Effector memory CD8-positive, alpha-beta T cell (primary cell): ENCODE data around the gene PDE6A.
"Not testable (repeated sequence)": the region's sequence is repeated elsewhere in the genome, so short reads cannot be mapped to it uniquely, and the experiment has no call there.

Experiments
- ATAC-seq: fragments of 150-1000 bp; cut with Tn5 transposase; replicated peaks from 2 replicates; pipeline ENCODE4 v1.10.0; 2021; ENCODE audit warnings: mild to moderate bottlenecking, moderate library complexity
- DNase-seq, 3 experiments: peaks; one replicate each; pipeline ENCODE4 v3.0.0; 2021
- H3K27ac Mint-ChIP-seq, 2 donors: one replicate each; pipeline ENCODE4 v1.8.0; 2022; ENCODE audit warnings: mild to moderate bottlenecking in 2 of 2, mixed read lengths in 2 of 2, moderate library complexity in 2 of 2
- H3K27me3 Mint-ChIP-seq, 2 donors: one replicate each; pipeline ENCODE4 v1.8.0; 2022; ENCODE audit warnings: mixed read lengths in 2 of 2
- H3K36me3 Mint-ChIP-seq: one replicate; pipeline ENCODE4 v1.8.0; 2022; ENCODE audit warnings: mild to moderate bottlenecking, moderate library complexity, mixed read lengths; ENCODE audit not compliant: insufficient read depth
- H3K4me1 Mint-ChIP-seq, 2 donors: one replicate each; pipeline ENCODE4 v1.8.0; 2022; ENCODE audit warnings: low read depth in 2 of 2, mixed read lengths in 2 of 2
- H3K4me3 Mint-ChIP-seq, 2 donors: one replicate each; pipeline ENCODE4 v1.8.0; 2022; ENCODE audit warnings: mild to moderate bottlenecking in 2 of 2, mixed read lengths in 2 of 2, moderate library complexity in 2 of 2
- H3K9me3 Mint-ChIP-seq, 2 donors: one replicate each; pipeline ENCODE4 v1.8.0; 2022; ENCODE audit warnings: mixed read lengths in 2 of 2

Gene PDE6A

GRCh38 chr5:149887622-149888183 lies 56.9 kb downstream of the PDE6A start:
- ATAC-seq: no peak
- no peak overlapping the region for H3K4me3 Mint-ChIP-seq
- no peak overlapping the region for H3K27ac Mint-ChIP-seq
- DNase-seq: no peak
- peaks cover 13 to 26% of the 10 kb centered on the region in 2 donors for H3K27me3 Mint-ChIP-seq
- no peaks in the 10 kb centered on the region for H3K9me3 Mint-ChIP-seq
- H3K36me3 Mint-ChIP-seq: no peaks in the 10 kb centered on the region
- no peaks in the 10 kb centered on the region for H3K4me1 Mint-ChIP-seq

- no peak for ATAC-seq
- Mint-ChIP-seq H3K4me3 (no peak overlapping the region), H3K9me3 (no peaks in the 10 kb centered on the region), H3K27me3 (peaks cover 13 to 26% of the 10 kb centered on the region in 2 donors), H3K4me1 (no peaks in the 10 kb centered on the region), H3K36me3 (no peaks in the 10 kb centered on the region), H3K27ac (no peak overlapping the region)
- DNase-seq: no peak
Observed at GRCh38 chr5:149886692-149887470, 57.7 kb downstream of the PDE6A start.

GRCh38 chr5:149886060-149886459 lies 58.5 kb downstream of the PDE6A start:
- no peaks in the 10 kb centered on the region for H3K4me1 Mint-ChIP-seq
- H3K27me3 Mint-ChIP-seq: peaks cover 17 to 26% of the 10 kb centered on the region in 2 donors
- H3K4me3 Mint-ChIP-seq: no peak overlapping the region
- ATAC-seq (no peak), DNase-seq (no peak)
- H3K9me3 Mint-ChIP-seq: no peaks in the 10 kb centered on the region
- no peaks in the 10 kb centered on the region for H3K36me3 Mint-ChIP-seq
- no peak overlapping the region for H3K27ac Mint-ChIP-seq

GRCh38 chr5:149885513-149885912 lies 59.1 kb downstream of the PDE6A start:
- DNase-seq (no peak), ATAC-seq (no peak)
- H3K36me3 Mint-ChIP-seq: no peaks in the 10 kb centered on the region
- no peaks in the 10 kb centered on the region for H3K4me1 Mint-ChIP-seq
- H3K27ac Mint-ChIP-seq: no peak overlapping the region
- no peak overlapping the region for H3K4me3 Mint-ChIP-seq
- peaks cover 21 to 32% of the 10 kb centered on the region in 2 donors for H3K27me3 Mint-ChIP-seq
- H3K9me3 Mint-ChIP-seq: no peaks in the 10 kb centered on the region

- no peaks in the 10 kb centered on the region for H3K36me3 Mint-ChIP-seq
- H3K4me1 Mint-ChIP-seq: no peaks in the 10 kb centered on the region
- no peaks in the 10 kb centered on the region for H3K9me3 Mint-ChIP-seq
- peaks cover 28 to 44% of the 10 kb centered on the region in 2 donors for H3K27me3 Mint-ChIP-seq
- H3K4me3 Mint-ChIP-seq: no peak overlapping the region
- DNase-seq: no peak
- H3K27ac Mint-ChIP-seq: no peak overlapping the region
- no peak for ATAC-seq
Observed at GRCh38 chr5:149883550-149883949, 61.0 kb downstream of the PDE6A start.

- DNase-seq: not testable (repeated sequence)
Observed at GRCh38 chr5:149882633-149883032, 62.0 kb downstream of the PDE6A start.

GRCh38 chr5:149881874-149882273 lies 62.7 kb downstream of the PDE6A start:
- DNase-seq (no peak), ATAC-seq (no peak)
- H3K4me1 Mint-ChIP-seq: no peaks in the 10 kb centered on the region
- no peak overlapping the region for H3K4me3 Mint-ChIP-seq
- H3K27me3 Mint-ChIP-seq: peaks cover 24 to 30% of the 10 kb centered on the region in 2 donors
- no peaks in the 10 kb centered on the region for H3K36me3 Mint-ChIP-seq
- H3K27ac Mint-ChIP-seq: no peak overlapping the region
- no peaks in the 10 kb centered on the region for H3K9me3 Mint-ChIP-seq

More at GRCh38 chr5:149882633-149883032, 62.0 kb downstream of the PDE6A start:
- H3K9me3 Mint-ChIP-seq, H3K4me1 Mint-ChIP-seq, ATAC-seq, H3K27ac Mint-ChIP-seq, H3K36me3 Mint-ChIP-seq, H3K4me3 Mint-ChIP-seq: not testable (repeated sequence)
- peaks cover 24 to 38% of the 10 kb centered on the region in 2 donors for H3K27me3 Mint-ChIP-seq

DNA sequence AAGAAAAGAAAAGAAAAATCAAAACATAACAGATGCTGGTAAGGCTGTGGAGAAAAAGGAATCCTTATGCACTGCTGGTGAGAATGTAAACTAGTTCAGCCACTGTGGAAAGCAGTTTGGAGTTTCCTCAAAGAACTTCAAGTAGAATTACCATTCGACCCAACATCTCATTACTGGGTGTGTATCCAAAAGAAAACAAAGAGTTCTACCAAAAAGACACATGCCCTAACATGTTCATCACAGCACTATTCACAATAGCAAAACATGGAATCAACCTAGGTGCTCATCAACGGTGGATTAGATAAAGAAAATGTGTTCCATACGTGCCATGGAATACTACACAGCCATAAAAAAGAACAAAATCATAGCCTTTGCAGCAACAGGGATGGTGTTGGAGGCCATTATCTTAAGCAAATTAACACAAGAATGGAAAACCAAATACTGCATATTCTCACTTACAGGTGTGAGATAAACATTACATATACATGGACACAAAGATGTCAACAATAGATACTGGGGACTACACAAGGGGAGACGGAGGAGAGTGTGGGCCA lies 63.4 kb downstream of the PDE6A start:
- DNase-seq: no peak
- no peak overlapping the region for H3K4me3 Mint-ChIP-seq
- H3K27me3 Mint-ChIP-seq: peaks cover 21 to 23% of the 10 kb centered on the region in 2 donors
- H3K4me1 Mint-ChIP-seq: no peaks in the 10 kb centered on the region
- ATAC-seq: no peak
- H3K36me3 Mint-ChIP-seq: no peaks in the 10 kb centered on the region
- H3K9me3 Mint-ChIP-seq: no peaks in the 10 kb centered on the region
- no peak overlapping the region for H3K27ac Mint-ChIP-seq

DNA sequence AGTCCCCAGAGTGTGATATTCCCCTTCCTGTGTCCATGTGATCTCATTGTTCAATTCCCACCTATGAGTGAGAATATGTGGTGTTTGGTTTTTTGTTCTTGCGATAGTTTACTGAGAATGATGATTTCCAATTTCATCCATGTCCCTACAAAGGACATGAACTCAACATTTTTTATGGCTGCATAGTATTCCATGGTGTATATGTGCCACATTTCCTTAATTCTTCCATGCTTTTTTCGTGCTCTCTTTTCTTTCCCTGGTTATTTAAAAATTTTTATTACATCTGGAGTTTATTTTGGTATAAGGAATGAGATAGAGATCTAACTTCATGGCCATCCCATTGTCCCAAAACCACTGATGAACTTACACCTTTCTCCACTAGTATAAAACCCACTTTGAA lies 65.0 kb downstream of the PDE6A start:
- not testable (repeated sequence) for H3K36me3 Mint-ChIP-seq, ATAC-seq, H3K9me3 Mint-ChIP-seq, H3K4me1 Mint-ChIP-seq, DNase-seq, H3K27ac Mint-ChIP-seq, H3K4me3 Mint-ChIP-seq
- peaks cover 19 to 20% of the 10 kb centered on the region in 2 donors for H3K27me3 Mint-ChIP-seq

DNA sequence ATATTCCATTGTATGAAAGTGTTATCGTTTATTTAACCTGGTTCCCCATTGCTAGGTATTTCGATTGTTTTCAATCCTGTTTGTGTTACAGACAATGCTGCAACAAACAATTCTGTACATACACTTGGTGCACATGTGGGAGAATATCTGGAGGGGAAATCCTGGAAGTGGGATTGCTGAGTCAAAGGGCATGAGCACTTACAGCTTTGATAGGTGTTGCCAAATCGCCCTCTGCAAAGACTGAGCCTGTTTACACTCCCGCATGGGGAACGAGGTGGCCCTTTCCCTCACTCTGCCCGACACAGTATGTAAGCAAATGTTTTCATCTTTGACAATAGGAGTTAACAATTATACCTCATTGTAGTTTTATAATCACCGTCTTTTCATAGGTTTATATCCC lies 66.2 kb downstream of the PDE6A start:
- H3K9me3 Mint-ChIP-seq: no peaks in the 10 kb centered on the region
- H3K4me3 Mint-ChIP-seq: no peak overlapping the region
- ATAC-seq: no peak
- no peak overlapping the region for H3K27ac Mint-ChIP-seq
- no peaks in the 10 kb centered on the region for H3K36me3 Mint-ChIP-seq
- no peak for DNase-seq
- no peaks in the 10 kb centered on the region for H3K4me1 Mint-ChIP-seq
- H3K27me3 Mint-ChIP-seq: peaks cover 19 to 21% of the 10 kb centered on the region in 2 donors

- Mint-ChIP-seq H3K4me3 (no peak overlapping the region), H3K9me3 (no peaks in the 10 kb centered on the region), H3K4me1 (no peaks in the 10 kb centered on the region), H3K27ac (no peak overlapping the region), H3K27me3 (peaks cover 9 to 17% of the 10 kb centered on the region in 2 donors), H3K36me3 (no peaks in the 10 kb centered on the region)
- ATAC-seq (no peak), DNase-seq (no peak)
Observed at GRCh38 chr5:149873896-149874295, 70.7 kb downstream of the PDE6A start.

GRCh38 chr5:149872351-149873040 lies 72.1 kb downstream of the PDE6A start:
- no peaks in the 10 kb centered on the region for H3K36me3 Mint-ChIP-seq
- H3K4me3 Mint-ChIP-seq: no peak overlapping the region
- no peak for DNase-seq
- H3K27ac Mint-ChIP-seq: no peak overlapping the region
- no peaks in the 10 kb centered on the region for H3K9me3 Mint-ChIP-seq
- no peak for ATAC-seq
- peaks cover 9 to 17% of the 10 kb centered on the region in 2 donors for H3K27me3 Mint-ChIP-seq
- H3K4me1 Mint-ChIP-seq: no peaks in the 10 kb centered on the region

- no peaks in the 10 kb centered on the region for H3K36me3 Mint-ChIP-seq
- H3K27ac Mint-ChIP-seq: no peak overlapping the region
- no peak for DNase-seq
- no peaks in the 10 kb centered on the region for H3K9me3 Mint-ChIP-seq
- no peak overlapping the region for H3K4me3 Mint-ChIP-seq
- H3K4me1 Mint-ChIP-seq: no peaks in the 10 kb centered on the region
- peaks cover 9 to 17% of the 10 kb centered on the region in 2 donors for H3K27me3 Mint-ChIP-seq
- no peak for ATAC-seq
Observed at GRCh38 chr5:149871471-149871870, 73.1 kb downstream of the PDE6A start.
